Panc1 (cell line): Measurements from ENCODE around the gene TPRG1. TPM values are rescaled to one million over a fixed set of nuclear protein-coding genes. Genes with fewer than 3 reads are reported as not detected.

Experiments
- ATAC-seq: fragments of 200-7000 bp; cut with Tn5 transposase; 2 replicates; pipeline ENCODE4 v1.9.1; 2020; ENCODE audit warnings: mild to moderate bottlenecking, moderate library complexity
- BruUV-seq: library from RNA; stranded (reverse); fragments of 400-500 nt; replicated peaks from 2 replicates; lab custom pipeline; 2021; lab: Mats Ljungman, UMichigan
- CTCF ChIA-PET: fragments of 300-600 bp; sonication (Branson Sonifier 250); formaldehyde crosslinking; loops from one replicate; lab custom pipeline; 2022; ENCODE audit warnings: antibody characterized with exemption; lab: Charles Lee
- POLR2A ChIA-PET: fragments of 300-600 bp; sonication (Branson Sonifier 250); formaldehyde crosslinking; loops from one replicate; lab custom pipeline; 2022; ENCODE audit warnings: antibody characterized with exemption; lab: Charles Lee
- DNase-seq: peaks from one replicate; pipeline ENCODE4 v3.0.0-alpha.2; 2010; ENCODE audit warnings: low read depth, low spot score
- H3K27ac ChIP-seq: 2 replicates; pipeline ENCODE4 v1.5.1; 2011; ENCODE audit warnings: mild to moderate bottlenecking, low read length, inconsistent platforms
- H3K27me3 ChIP-seq: fragments of 200-500 bp; sonication (Bioruptor generic); 2 replicates; pipeline ENCODE4 v1.6.0; 2014; ENCODE audit warnings: low read length, inconsistent platforms; ENCODE audit not compliant: control insufficient read depth, insufficient read depth
- H3K36me3 ChIP-seq: fragments of 200-500 bp; sonication (Bioruptor generic); 2 replicates; pipeline ENCODE4 v1.5.1; 2014; ENCODE audit warnings: inconsistent platforms, mild to moderate bottlenecking, low read length, moderate library complexity; ENCODE audit not compliant: control insufficient read depth, insufficient read depth
- H3K4me1 ChIP-seq: 2 replicates; pipeline ENCODE4 v1.5.1; 2011; ENCODE audit warnings: inconsistent platforms, mild to moderate bottlenecking, low read length, moderate library complexity; ENCODE audit not compliant: control insufficient read depth, insufficient read depth
- H3K4me3 ChIP-seq, 2 experiments: 2 replicates each; pipeline ENCODE4 v1.5.1; 2011 to 2012; ENCODE audit warnings: low read depth in 2 of 2, low read length in 2 of 2, mild to moderate bottlenecking in 2 of 2, inconsistent platforms in 1 of 2, moderate library complexity in 1 of 2
- H3K9me3 ChIP-seq: fragments of 200-500 bp; sonication (Bioruptor generic); 2 replicates; pipeline ENCODE4 v1.5.1; 2014; ENCODE audit warnings: low read depth, mild to moderate bottlenecking, inconsistent platforms, low read length, moderate library complexity; ENCODE audit not compliant: control insufficient read depth, insufficient read depth
- CTCF ChIP-seq: fragments of 450-650 bp; IDR thresholded peaks from 2 replicates; pipeline ENCODE4 v1.5.1; 2017; ENCODE audit warnings: mild to moderate bottlenecking
- POLR2AphosphoS5 ChIP-seq: IDR thresholded peaks from 2 replicates; pipeline ENCODE4 v1.6.1; 2012; ENCODE audit warnings: mild to moderate bottlenecking, low read depth, low read length, moderate library complexity
- REST ChIP-seq, 2 experiments: IDR thresholded peaks; 2 replicates each; pipeline ENCODE4 v1.6.1; 2011 to 2012; ENCODE audit warnings: low read depth in 2 of 2, control low read depth in 1 of 2, low read length in 1 of 2, mild to moderate bottlenecking in 1 of 2, moderate library complexity in 1 of 2; ENCODE audit not compliant: insufficient read depth in 1 of 2
- SIN3A ChIP-seq: IDR thresholded peaks from 2 replicates; pipeline ENCODE4 v1.6.1; 2012; ENCODE audit warnings: low read depth, mild to moderate bottlenecking, low read length, moderate library complexity, borderline replicate concordance; ENCODE audit not compliant: insufficient read depth
- TCF7L2 ChIP-seq: IDR thresholded peaks from 2 replicates; pipeline ENCODE4 v1.6.1; 2011; ENCODE audit warnings: mild to moderate bottlenecking, low read depth, low read length, inconsistent platforms
- in situ Hi-C: cut with HindIII; loops from 2 replicates; pipeline ENCODE4 v1.10.0; 2016; ENCODE audit warnings: low sequenced_read_pairs, low pct_unique_long_range_greater_than_20kb
- intact Hi-C: fragments of 100-400 bp; cut with micrococcal nuclease; formaldehyde crosslinking; loops from one replicate; pipeline ENCODE4 v1.10.0; 2022; ENCODE audit not compliant: unreplicated experiment
- total RNA-seq: library from RNA; stranded (reverse); gene quantifications from one replicate; pipeline ENCODE4 v1.2.1, GENCODE V29; 2021; ENCODE audit not compliant: unreplicated experiment

TPRG1 gene
- total RNA-seq, 1 experiment from 2014 or later = not detected

- TF ChIP-seq TCF7L2 (no peak), REST (IDR thresholded peaks at IDR 0.05; ENCODE audit: insufficient read depth in 1 of 2, low read depth in 2 of 2, low read length in 1 of 2) (no peak), SIN3A (no peak), POLR2AphosphoS5 (no peak), CTCF (no peak)
- no TSS peak for BruUV-seq
- ChIA-PET CTCF (no interaction called here), POLR2A (no interaction called here)
- Histone ChIP-seq H3K36me3 (no peaks in the 10 kb centered on the region), H3K27me3 (no peaks in the 10 kb centered on the region), H3K9me3 (no peaks in the 10 kb centered on the region), H3K4me3 (no peak overlapping the region), H3K4me1 (no peaks in the 10 kb centered on the region), H3K27ac (no peak overlapping the region)
- no peak for ATAC-seq
- intact Hi-C loops = no loop called here
- in situ Hi-C loops = no loop called here
- DNase-seq = no peak
Measured at GRCh38 chr3:189288348-189289235, 116.8 kb downstream of the TPRG1 start.

GRCh38 chr3:189289251-189289650, 117.5 kb downstream of the TPRG1 start:
- TF ChIP-seq CTCF (no peak), SIN3A (no peak), TCF7L2 (no peak), POLR2AphosphoS5 (no peak), REST (IDR thresholded peaks at IDR 0.05; ENCODE audit: insufficient read depth in 1 of 2, low read depth in 2 of 2, low read length in 1 of 2) (no peak)
- no peak for ATAC-seq
- in situ Hi-C loops = no loop called here
- Histone ChIP-seq H3K36me3 (no peaks in the 10 kb centered on the region), H3K4me3 (no peak overlapping the region), H3K27me3 (no peaks in the 10 kb centered on the region), H3K27ac (no peak overlapping the region), H3K9me3 (no peaks in the 10 kb centered on the region), H3K4me1 (no peaks in the 10 kb centered on the region)
- no TSS peak for BruUV-seq
- intact Hi-C loops = no loop called here
- ChIA-PET POLR2A (no interaction called here), CTCF (no interaction called here)
- DNase-seq = no peak
